SK-N-SH (cell line): ENCODE measurements around the gene SLC6A11. TPM values are rescaled to one million over a fixed set of nuclear protein-coding genes. Genes with fewer than 3 reads are reported as not detected.

ENCODE experiments used
- CTCF ChIA-PET: fragments of 300-600, 350-600 bp; formaldehyde crosslinking; extraction: SDS; loops from one replicate; lab custom pipeline; 2021; lab: Yijun Ruan, JAX
- POLR2A ChIA-PET: fragments of 350-600 bp; sonication (Branson Sonifier 250); formaldehyde crosslinking; extraction: SDS; loops from one replicate; lab custom pipeline; 2020; ENCODE audit warnings: antibody characterized with exemption, inconsistent platforms; lab: Yijun Ruan, JAX
- DNase-seq: peaks from one replicate; pipeline ENCODE4 v3.0.0; 2012
- H2AFZ ChIP-seq: fragments of 200-600 bp; sonication (generic); 2 replicates; pipeline ENCODE4 v1.8.1; 2016; ENCODE audit warnings: antibody characterized with exemption, mild to moderate bottlenecking, low read depth
- H3F3A ChIP-seq: fragments of 200-600 bp; sonication (generic); replicated peaks from 2 replicates; pipeline ENCODE3; 2016; ENCODE audit warnings: antibody characterized with exemption, mild to moderate bottlenecking; ENCODE audit not compliant: insufficient read depth
- H3K27ac ChIP-seq, 2 experiments: fragments of 200-500 bp in 1 of 2; fragments of 200-600 bp in 1 of 2; sonication (Bioruptor generic) in 1 of 2; sonication (generic), shearing (Covaris generic) in 1 of 2; 2 replicates each; pipeline versions ENCODE4 v1.5.1 to v1.6.1; 2014 to 2016; ENCODE audit warnings: low read depth in 2 of 2, inconsistent platforms in 1 of 2, low read length in 1 of 2, mild to moderate bottlenecking in 1 of 2, mixed read lengths in 1 of 2
- H3K27me3 ChIP-seq: fragments of 200-600 bp; sonication (generic), shearing (Covaris generic); 2 replicates; pipeline ENCODE4 v1.6.1; 2016; ENCODE audit warnings: mixed run types; ENCODE audit not compliant: insufficient read depth
- H3K36me3 ChIP-seq, 2 experiments: fragments of 200-500 bp in 1 of 2; fragments of 200-600 bp in 1 of 2; sonication (Bioruptor generic) in 1 of 2; sonication (generic) in 1 of 2; replicated peaks in 1 of 2; 2 replicates each; pipeline versions ENCODE3 to v1.5.1; 2014 to 2016; ENCODE audit warnings: low read length in 1 of 2, mild to moderate bottlenecking in 1 of 2; ENCODE audit not compliant: insufficient read depth in 2 of 2, control insufficient read depth in 1 of 2
- H3K4me1 ChIP-seq, 2 experiments: fragments of 200-500 bp in 1 of 2; fragments of 200-600 bp in 1 of 2; sonication (Bioruptor generic) in 1 of 2; sonication (generic), shearing (Covaris generic) in 1 of 2; 2 replicates each; pipeline versions ENCODE4 v1.5.1 to v1.6.1; 2014 to 2016; ENCODE audit warnings: low read depth in 1 of 2, low read length in 1 of 2, mixed run types in 1 of 2; ENCODE audit not compliant: insufficient read depth in 2 of 2, control insufficient read depth in 1 of 2
- H3K4me2 ChIP-seq: fragments of 200-600 bp; sonication (generic), shearing (Covaris generic); 2 replicates; pipeline ENCODE4 v1.6.1; 2017; ENCODE audit warnings: mixed run types
- H3K4me3 ChIP-seq, 2 experiments: fragments of 200-500 bp in 1 of 2; fragments of 200-600 bp in 1 of 2; sonication (Bioruptor generic) in 1 of 2; sonication (generic), shearing (Covaris generic) in 1 of 2; 2 replicates each; pipeline versions ENCODE4 v1.5.1 to v1.8.1; 2014 to 2016; ENCODE audit warnings: low read depth in 2 of 2, inconsistent platforms in 1 of 2, low read length in 1 of 2, mild to moderate bottlenecking in 1 of 2, mixed read lengths in 1 of 2, moderate library complexity in 1 of 2
- H3K79me2 ChIP-seq: fragments of 200-600 bp; sonication (generic); 2 replicates; pipeline ENCODE4 v1.8.1; 2017; ENCODE audit warnings: mild to moderate bottlenecking; ENCODE audit not compliant: insufficient read depth
- H3K9ac ChIP-seq: fragments of 200-600 bp; sonication (generic); 2 replicates; pipeline ENCODE4 v1.6.1; 2017; ENCODE audit warnings: mixed run types
- H3K9me2 ChIP-seq: fragments of 200-600 bp; sonication (generic); 2 replicates; pipeline ENCODE4 v1.6.1; 2017; ENCODE audit warnings: mixed run types
- H3K9me3 ChIP-seq: fragments of 200-600 bp; sonication (generic); 2 replicates; pipeline ENCODE4 v1.6.1; 2017; ENCODE audit warnings: mixed run types, mild to moderate bottlenecking, moderate library complexity
- H4K20me1 ChIP-seq: fragments of 200-600 bp; sonication (generic); 2 replicates; pipeline ENCODE4 v1.6.1; 2017; ENCODE audit warnings: mild to moderate bottlenecking, mixed run types; ENCODE audit not compliant: insufficient read depth
- ELF1 ChIP-seq: IDR thresholded peaks from 2 replicates; pipeline ENCODE4 v1.4.0; 2012
- EP300 ChIP-seq, 2 experiments: IDR thresholded peaks; 2 replicates each; pipeline versions ENCODE4 v1.4.0 to v1.6.1; 2012; ENCODE audit warnings: borderline replicate concordance in 1 of 2, low read depth in 1 of 2, low read length in 1 of 2
- EZH2phosphoT487 ChIP-seq: fragments of 200-600 bp; sonication (generic); IDR thresholded peaks from 2 replicates; pipeline ENCODE4 v1.6.1; 2017; ENCODE audit warnings: low read depth, mixed run types, mild to moderate bottlenecking, antibody characterized with exemption, moderate library complexity, borderline replicate concordance
- FOSL2 ChIP-seq: IDR thresholded peaks from 2 replicates; pipeline ENCODE4 v1.4.0; 2012; ENCODE audit warnings: low read depth, mild to moderate bottlenecking, moderate library complexity, borderline replicate concordance
- FOXM1 ChIP-seq: IDR thresholded peaks from 2 replicates; pipeline ENCODE4 v1.4.0; 2012; ENCODE audit warnings: low read depth, mild to moderate bottlenecking
- GATA2 ChIP-seq: sonication (generic); formaldehyde crosslinking; IDR thresholded peaks from 2 replicates; pipeline ENCODE4 v1.5.0; 2020; ENCODE audit warnings: mild to moderate bottlenecking, missing genetic modification reagents
- IRF3 ChIP-seq: fragments of 150-350 bp; IDR thresholded peaks from 2 replicates; pipeline ENCODE4 v1.6.1; 2016; ENCODE audit warnings: mild to moderate bottlenecking, low read depth, low read length
- JUND ChIP-seq: IDR thresholded peaks from 2 replicates; pipeline ENCODE4 v1.4.0; 2012
- MAX ChIP-seq: IDR thresholded peaks from 2 replicates; pipeline ENCODE4 v1.4.0; 2012; ENCODE audit warnings: low read depth
- NRF1 ChIP-seq: IDR thresholded peaks from 2 replicates; pipeline ENCODE4 v1.6.1; 2012; ENCODE audit warnings: low read depth, mild to moderate bottlenecking, low read length
- POLR2AphosphoS5 ChIP-seq: IDR thresholded peaks from 2 replicates; pipeline ENCODE4 v1.6.1; 2012; ENCODE audit warnings: low read depth, low read length
- REST ChIP-seq: IDR thresholded peaks from 2 replicates; pipeline ENCODE4 v1.6.1; 2012; ENCODE audit warnings: mild to moderate bottlenecking, low read depth, low read length, moderate library complexity
- RXRA ChIP-seq: IDR thresholded peaks from 2 replicates; pipeline ENCODE4 v1.4.0; 2012; ENCODE audit warnings: low read depth, mild to moderate bottlenecking, borderline replicate concordance
- SIN3A ChIP-seq: IDR thresholded peaks from 2 replicates; pipeline ENCODE4 v1.6.1; 2012; ENCODE audit warnings: low read depth, mild to moderate bottlenecking, low read length, moderate library complexity, borderline replicate concordance
- USF1 ChIP-seq: IDR thresholded peaks from 2 replicates; pipeline ENCODE4 v1.4.0; 2012; ENCODE audit warnings: low read depth, borderline replicate concordance
- YY1 ChIP-seq: IDR thresholded peaks from 2 replicates; pipeline ENCODE4 v1.4.0; 2012; ENCODE audit warnings: low read depth, mild to moderate bottlenecking
- WGBS: methylation state at CpG from one replicate; pipeline ENCODE4 v1.1.6; 2017; ENCODE audit warnings: low lambda C conversion rate; 5-methylcytosine and 5-hydroxymethylcytosine counted together
- polyA plus RNA-seq, 3 experiments: library from polyadenylated mRNA; depleted of rRNA; stranded (reverse); fragments of >200 nt; gene quantifications; 2 replicates each; pipeline ENCODE4 v1.2.3, GENCODE V29; 2012

The SLC6A11 gene
- polyA plus RNA-seq, 1 of the 3 experiments (the other 2 are of a cell fraction): 0.03 TPM

- Histone ChIP-seq H3K9ac (no peak overlapping the region), H3F3A (no peaks in the 10 kb centered on the region), H3K9me3 (no peaks in the 10 kb centered on the region), H3K4me2 (no peak overlapping the region), H3K9me2 (no peaks in the 10 kb centered on the region), H3K27ac (no peak overlapping the region), H4K20me1 (no peaks in the 10 kb centered on the region), H2AFZ (no peak overlapping the region), H3K4me3 (no peak overlapping the region), H3K27me3 (no peaks in the 10 kb centered on the region)
- CTCF ChIA-PET: no interaction called here
- no peak for DNase-seq
- TF ChIP-seq EZH2phosphoT487: no peak
- TF ChIP-seq SIN3A: no peak
- TF ChIP-seq POLR2AphosphoS5: no peak
- no peak for TF ChIP-seq EP300 (IDR thresholded peaks at IDR 0.05; ENCODE audit: borderline replicate concordance in 1 of 2, low read depth in 1 of 2, low read length in 1 of 2)
- no peak for TF ChIP-seq NRF1
- no peak for TF ChIP-seq GATA2 (CRISPR knock-in tag)
- no peak for TF ChIP-seq USF1
- no peak for TF ChIP-seq FOSL2
- no peak for TF ChIP-seq YY1
- no peak for TF ChIP-seq IRF3
- TF ChIP-seq MAX: no peak
- TF ChIP-seq JUND: no peak
- TF ChIP-seq ELF1: no peak
- no peak for TF ChIP-seq FOXM1
- TF ChIP-seq REST: no peak
- TF ChIP-seq RXRA: no peak
- TF ChIP-seq, all 33 proteins: peak for 0
- Histone ChIP-seq H3K4me1 (no peaks in the 10 kb centered on the region), H3K79me2 (no peaks in the 10 kb centered on the region; the same call in 1 of the 2 replicates), H3K36me3 (no peaks in the 10 kb centered on the region)
- POLR2A ChIA-PET: no interaction called here
- 0% methylated on average over 1 of the region's 1 CpG for WGBS
Measured at GRCh38 chr3:10788451-10788850, 27.6 kb upstream of the SLC6A11 start.
